ENCODE data around the gene MYH9.

The MYH9 gene

GRCh38 chr22:36234919-36235318 is 152.8 kb downstream of the MYH9 start:
- TF ChIP-seq, protein P1, sequence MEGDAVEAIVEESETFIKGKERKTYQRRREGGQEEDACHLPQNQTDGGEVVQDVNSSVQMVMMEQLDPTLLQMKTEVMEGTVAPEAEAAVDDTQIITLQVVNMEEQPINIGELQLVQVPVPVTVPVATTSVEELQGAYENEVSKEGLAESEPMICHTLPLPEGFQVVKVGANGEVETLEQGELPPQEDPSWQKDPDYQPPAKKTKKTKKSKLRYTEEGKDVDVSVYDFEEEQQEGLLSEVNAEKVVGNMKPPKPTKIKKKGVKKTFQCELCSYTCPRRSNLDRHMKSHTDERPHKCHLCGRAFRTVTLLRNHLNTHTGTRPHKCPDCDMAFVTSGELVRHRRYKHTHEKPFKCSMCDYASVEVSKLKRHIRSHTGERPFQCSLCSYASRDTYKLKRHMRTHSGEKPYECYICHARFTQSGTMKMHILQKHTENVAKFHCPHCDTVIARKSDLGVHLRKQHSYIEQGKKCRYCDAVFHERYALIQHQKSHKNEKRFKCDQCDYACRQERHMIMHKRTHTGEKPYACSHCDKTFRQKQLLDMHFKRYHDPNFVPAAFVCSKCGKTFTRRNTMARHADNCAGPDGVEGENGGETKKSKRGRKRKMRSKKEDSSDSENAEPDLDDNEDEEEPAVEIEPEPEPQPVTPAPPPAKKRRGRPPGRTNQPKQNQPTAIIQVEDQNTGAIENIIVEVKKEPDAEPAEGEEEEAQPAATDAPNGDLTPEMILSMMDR (IDR thresholded peaks at IDR 0.05; ENCODE audit: insufficient read depth, low read depth, low read length, missing control alignments) = no peak
- DNase-seq (ENCODE audit: low read depth) = no peak
- no peak overlapping the region for H3K4me3 ChIP-seq (ENCODE audit: low read depth, low read length)

DNA sequence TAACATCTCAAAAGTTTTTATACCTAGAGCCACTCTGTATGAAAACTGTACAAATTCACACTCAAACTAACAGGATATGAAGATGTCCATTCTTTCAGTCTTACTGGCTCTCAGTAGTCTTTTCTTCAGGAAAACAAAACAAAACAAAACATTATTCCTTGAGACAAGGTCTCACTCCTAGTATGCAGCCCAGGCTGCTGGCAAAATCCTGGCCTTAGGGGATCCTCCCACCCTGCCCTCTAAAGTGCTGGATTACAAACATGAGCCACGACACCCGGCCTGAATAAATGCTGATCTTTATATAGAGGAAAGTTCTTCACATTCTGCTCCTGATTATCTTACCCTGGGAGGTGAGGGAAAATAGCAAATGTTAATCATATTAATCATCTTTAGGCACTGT is 153.6 kb downstream of the MYH9 start:
- no peak overlapping the region for H3K4me3 ChIP-seq (ENCODE audit: low read depth, low read length)
- DNase-seq (ENCODE audit: low read depth) = no peak
- TF ChIP-seq, protein P1 (IDR thresholded peaks at IDR 0.05; ENCODE audit: insufficient read depth, low read depth, low read length, missing control alignments) = no peak

GRCh38 chr22:36233796-36234195 is 154.0 kb downstream of the MYH9 start:
- no peak overlapping the region for H3K4me3 ChIP-seq (ENCODE audit: low read depth, low read length)
- TF ChIP-seq, protein P1 (IDR thresholded peaks at IDR 0.05; ENCODE audit: insufficient read depth, low read depth, low read length, missing control alignments) = no peak
- DNase-seq (ENCODE audit: low read depth) = no peak

DNA sequence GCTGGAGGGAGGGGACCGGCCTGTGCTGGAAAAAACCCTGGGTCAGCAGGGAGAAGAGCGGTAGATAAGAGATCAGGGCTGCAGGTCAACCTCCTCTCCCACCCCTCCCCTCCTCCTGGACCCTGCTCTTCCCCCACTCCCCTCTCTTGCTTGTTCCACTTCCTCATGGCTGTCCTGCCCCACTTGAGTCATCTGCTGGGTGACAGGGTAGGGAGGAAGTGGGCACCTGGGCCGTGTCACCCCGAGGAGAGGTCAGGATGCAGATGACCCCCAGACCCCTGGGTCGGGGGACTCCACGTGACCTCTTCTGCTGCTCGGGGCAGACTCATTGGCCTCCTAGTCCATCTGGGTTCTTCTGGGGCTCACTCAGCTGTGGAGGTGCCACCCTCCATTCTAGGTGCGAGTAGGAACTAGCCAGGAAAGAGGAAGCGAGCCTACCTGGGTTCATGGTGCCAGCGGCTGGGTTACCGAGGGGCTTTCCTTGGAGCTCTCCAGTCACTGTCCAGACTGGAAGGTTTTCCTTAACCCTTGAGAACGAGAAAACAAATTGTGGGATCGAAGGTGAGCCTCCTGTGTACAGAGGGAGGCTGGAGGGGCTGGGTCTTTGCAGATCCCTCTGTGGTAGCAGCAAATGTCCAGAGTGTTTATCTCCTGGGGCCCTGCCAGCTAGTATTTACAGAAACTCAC is 154.9 kb downstream of the MYH9 start:
- no peak for DNase-seq (ENCODE audit: low read depth)
- TF ChIP-seq, protein P1 (IDR thresholded peaks at IDR 0.05; ENCODE audit: insufficient read depth, low read depth, low read length, missing control alignments) = no peak

More for the DNA sequence above, 154.9 kb downstream of the MYH9 start:
- no peak overlapping the region for H3K4me3 ChIP-seq (ENCODE audit: low read depth, low read length)

Data from GM12865 (cell line).